Measurements from ENCODE around the gene GLIS1.

The GLIS1 gene

DNA sequence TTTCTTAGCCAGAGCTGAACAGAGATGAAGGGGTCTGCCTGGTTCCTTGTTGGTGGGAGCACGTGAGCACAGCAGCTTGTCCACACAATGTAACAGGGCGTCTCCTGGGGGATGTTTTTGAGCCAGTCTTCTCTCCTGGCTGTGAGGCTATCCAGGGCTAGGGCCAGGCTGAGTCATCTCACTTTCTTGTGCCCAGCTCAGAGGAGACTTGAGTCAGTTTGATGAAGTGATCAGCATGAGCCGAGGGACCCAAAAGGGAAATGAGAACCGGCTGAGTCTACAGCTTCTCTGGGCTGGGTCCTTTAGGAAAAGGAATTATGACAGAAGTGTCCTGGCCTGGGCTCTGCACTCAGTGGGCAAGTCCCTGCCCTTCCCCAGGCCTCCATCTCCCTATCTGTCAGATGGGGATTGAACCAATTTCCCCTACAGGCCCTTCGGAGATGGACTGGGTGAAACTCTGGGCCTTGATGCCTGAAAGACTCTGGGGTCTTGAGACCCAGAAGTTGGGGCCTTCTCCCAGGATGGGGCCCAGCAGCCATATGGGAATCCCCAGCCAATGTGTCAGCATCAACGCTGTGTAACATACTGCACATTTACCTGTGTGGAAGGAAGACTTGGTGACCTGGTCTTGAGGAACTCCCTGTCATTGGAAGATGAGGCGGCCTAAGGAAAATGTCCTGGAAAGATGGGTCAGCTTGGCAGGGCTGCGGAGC, 243.2 kb downstream of the GLIS1 start:
- no peak for DNase-seq (ENCODE audit: low read depth in 2 of 2)

DNA sequence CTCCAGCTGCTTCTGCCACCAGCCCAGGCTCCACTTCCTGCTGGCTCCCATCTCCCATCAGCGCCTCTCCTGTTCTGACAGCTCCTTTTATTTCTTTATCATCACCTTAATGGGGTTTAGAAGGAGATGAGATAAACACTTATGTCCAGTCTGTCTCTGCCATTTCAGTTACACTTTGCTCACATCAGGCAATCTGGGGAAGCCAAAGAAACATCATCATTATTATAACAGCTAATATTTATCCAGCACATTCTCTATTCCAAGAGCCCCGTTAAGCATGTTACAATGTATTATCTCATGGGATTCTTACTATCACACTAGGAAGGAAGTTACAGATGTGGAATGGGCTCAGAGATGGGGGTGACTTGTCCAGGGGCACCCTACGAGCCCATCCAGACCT, 248.6 kb downstream of the GLIS1 start:
- DNase-seq (ENCODE audit: low read depth in 2 of 2) = no peak

DNA sequence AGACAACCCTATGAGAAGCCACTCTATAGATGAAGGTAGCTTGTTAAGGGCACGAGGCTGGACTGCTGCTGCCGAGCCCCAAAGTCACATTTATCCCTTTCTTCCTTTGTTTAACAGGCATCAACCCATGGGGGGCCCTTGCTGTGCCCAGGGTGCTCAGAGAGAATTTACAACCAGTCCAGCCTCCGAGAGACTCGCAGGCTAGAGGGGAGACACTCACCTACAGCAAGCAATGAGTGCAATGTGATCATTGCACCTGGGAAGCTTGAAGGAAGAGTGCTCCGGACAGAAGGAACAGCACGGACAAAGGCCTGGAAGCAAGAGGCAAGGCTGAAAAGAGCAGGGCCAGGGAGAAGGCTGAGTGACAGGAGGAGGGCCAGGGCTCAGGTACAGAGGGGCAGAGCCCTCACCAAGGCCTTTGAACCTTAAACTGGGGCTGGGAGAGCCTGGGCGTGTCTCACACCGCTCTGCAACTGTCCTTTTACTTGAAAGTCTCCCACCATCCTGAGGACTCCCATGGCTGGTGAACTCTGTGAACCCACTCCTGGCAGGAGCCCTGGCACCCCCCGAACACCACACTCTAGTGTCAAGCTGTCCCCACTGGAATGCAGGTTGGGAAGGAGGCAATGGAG, 252.5 kb downstream of the GLIS1 start:
- no peak for DNase-seq (ENCODE audit: low read depth in 2 of 2)

DNA sequence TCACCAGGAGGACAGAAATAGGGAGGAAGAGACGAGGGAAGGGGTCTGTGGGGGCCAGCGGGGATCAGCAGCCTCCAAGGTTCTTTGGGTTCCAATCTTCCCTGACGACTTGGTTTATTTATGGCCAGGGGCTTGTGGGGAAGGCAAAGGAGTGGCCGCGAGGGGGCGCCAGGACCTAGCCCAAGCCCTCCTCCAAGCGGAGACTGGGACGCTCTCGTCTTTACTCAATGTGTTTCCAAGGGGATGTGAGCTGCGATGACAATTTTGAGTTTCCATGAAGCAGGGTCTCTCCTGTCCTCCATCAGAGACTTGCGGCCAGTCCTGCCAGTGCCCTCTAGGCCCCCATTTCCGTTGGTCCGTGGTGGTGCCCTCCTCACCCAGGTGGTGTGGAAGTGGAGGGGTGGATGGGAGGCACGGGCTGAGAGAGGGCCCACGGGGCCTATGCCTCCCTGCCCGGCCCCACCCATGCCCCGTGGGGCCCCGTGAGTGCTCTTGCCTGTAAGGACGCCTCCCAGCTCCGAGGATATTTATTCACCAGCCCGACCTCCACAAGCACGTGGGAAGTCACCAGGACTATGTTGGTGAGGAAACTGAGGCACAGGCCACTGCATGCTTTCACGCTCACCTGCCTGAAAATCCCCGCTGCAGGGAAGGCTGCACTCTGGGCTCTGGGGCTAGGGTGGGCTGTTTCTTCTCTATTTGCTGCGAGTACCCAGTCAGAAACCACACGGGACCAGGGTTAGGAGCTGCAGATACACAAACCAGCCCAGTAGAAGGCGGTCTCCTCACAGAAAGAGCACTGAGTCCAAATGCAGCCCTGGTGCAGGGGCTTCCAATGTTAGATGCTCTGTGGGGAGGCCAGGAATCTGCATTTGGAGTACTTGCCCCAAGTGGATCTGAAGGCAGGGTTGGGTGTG, 253.2 kb downstream of the GLIS1 start:
- DNase-seq (ENCODE audit: low read depth in 2 of 2) = peak; percentile 46 to 61

DNA sequence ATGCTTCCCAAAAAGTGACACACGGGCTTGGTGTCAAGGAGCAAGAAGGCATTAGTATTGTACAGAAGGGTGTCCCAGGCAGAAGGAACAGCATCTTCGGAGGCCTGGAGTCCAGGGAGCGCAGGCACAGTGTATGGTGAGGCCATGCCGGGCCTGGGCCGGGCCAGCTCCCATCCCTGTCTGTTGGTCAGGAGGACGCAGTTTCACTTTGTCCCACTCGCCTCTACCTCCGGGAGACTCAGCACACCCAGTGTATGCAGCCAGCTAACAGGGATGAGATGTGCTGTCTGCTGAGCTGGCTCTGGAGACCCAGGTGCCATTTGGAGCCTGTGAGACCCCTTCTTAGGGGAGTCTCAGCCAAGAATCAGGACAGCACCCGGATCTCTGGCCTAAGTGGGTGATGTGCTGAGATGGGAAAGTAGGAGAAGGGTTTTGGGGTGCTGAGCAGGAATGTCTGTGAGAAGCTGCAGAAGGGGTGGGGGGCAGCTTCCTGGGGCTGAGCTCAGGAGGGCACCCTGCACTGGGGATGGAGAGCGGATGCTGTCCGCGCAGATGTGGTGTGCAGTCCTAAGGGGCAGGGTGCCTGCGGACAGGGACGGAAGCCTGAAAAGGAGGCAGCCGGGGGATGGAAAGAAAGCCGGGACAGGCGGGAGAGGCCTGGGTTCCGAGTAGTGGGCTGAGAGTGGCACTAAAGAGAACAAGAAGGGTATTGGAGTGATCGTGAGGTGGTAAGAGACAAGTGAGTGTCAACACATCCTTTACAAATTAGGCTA, 254.1 kb downstream of the GLIS1 start:
- DNase-seq (ENCODE audit: low read depth in 2 of 2) = no peak

DNA sequence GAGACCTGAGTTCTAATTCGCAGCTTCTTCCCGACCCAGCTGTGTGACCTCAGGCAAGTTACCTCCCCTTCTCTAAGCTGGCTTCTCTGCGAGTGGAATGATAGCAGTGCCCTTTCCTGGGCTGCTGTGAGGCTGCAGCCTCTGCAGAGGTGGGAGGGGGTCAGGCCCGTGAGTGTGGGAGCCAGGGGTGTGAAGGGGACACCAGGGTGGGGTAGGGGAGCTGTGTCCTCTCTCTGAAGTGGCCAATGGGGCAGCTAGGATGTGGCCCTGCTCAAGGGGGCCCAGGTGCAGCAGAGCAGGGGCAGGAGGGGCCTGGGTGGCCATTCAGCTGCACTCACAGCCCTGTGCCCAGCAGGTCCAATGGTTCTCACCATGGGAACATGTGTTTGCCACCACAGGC, 255.3 kb downstream of the GLIS1 start:
- DNase-seq (ENCODE audit: low read depth in 2 of 2) = no peak

DNA sequence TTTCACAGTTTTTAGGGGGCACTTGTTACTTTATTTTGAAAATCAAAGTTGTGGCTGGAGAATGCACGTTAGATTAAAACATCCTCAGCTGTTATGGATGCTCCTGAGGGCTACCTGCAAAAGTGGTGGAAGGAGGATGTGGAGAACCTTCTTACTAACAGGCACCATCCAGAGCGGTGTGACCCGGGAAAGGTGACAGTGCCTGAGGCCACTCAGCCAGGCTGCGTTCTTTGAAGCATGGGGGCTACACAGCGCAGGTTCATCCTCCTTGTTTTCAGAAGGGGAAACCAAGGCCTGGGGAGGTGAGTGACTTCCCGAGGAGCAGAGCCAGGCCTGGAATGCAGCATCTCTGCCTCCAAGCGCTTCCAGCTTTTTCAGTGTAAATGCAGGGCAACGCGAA, 255.8 kb downstream of the GLIS1 start:
- DNase-seq (ENCODE audit: low read depth in 2 of 2) = no peak

DNA sequence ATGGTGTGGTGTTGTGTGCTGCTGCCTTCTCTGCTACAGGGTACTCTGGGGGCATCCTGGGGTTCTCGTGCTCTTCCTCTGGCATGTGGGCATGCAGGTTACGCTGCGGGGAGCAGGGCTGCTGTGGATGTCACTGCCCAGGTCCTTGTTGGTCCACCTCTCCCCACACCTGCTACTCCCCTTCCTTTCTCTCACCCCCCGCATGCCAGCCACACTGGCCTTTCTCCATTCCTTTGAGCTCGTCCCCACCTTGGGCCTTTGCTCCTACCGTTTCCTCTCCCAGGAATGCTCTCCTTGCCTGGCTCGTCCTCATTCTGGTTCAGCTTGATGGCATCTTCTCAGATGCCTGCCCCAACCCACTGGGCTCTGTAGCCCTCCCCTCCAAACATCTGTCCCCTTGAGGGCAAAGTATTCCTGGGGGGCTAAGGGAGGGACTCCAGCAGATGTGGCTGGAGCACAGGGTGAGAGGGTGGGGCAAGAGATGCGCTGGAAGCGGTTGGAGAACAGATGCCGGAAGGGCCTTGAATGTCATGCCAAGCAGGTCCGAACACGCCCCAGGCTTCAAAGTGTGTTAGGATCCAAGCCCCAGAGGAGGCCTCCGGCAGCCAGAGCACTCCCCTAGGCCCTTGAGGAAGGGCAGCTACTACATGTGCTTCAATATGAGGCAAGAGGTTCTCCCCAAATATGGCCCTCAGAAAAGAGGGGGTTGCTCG, 256.4 kb downstream of the GLIS1 start:
- no peak for DNase-seq (ENCODE audit: low read depth in 2 of 2)

DNA sequence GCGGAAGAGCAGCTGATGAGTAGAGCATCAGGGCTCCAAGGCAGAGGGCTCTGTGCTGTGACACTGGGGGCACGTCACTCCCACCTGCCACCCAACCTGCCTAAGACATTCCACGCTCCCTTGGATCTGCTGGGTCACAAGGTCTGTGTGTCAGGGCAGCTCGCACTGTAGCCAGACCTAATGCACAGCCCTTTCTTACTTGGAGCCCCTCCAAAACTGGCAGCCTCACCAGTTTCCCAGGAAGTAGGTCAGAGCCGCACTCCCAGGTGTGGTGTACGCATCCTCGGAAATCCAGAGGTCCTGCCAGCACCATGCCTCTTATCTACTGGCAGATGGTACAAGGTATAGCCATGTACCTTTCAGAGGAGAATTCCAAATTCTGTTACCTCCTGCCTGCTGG, 257.5 kb downstream of the GLIS1 start:
- no peak for DNase-seq (ENCODE audit: low read depth in 2 of 2)

DNA sequence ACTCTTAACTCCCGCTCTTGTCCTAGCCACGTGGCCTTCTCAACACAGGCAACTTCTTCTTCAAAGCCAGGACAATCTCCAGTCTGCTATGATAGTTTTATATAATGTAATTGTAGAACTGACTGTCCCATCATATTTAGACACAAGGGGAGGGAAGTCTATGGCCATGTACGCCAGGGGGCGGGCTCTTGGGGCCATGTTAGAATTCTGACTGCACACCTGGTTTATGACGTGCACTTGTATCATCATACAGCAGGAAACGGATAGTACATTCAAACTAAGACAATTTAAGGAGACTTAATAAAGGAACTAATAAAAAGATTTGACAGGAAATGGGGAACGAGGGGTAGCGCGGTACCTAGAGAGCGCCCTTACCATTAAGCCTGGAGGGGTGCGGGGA, 258.3 kb downstream of the GLIS1 start:
- no peak for DNase-seq (ENCODE audit: low read depth in 2 of 2)

DNA sequence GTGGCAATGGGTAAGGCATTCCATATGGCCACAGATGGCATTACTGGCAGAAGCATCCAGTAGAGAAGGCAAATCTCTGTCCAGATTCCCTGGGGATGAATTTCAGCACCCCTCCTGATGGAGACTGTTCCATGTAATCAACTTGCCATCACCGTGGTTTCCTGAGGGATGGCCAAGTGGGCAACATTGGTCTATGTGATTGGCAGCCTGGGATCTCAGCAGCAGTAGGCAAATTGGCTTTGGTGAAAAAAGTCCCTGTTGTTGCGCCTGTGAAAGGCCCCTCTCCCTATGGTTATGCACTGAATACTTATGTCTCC, 260.5 kb downstream of the GLIS1 start:
- DNase-seq (ENCODE audit: low read depth in 2 of 2) = no peak

DNA sequence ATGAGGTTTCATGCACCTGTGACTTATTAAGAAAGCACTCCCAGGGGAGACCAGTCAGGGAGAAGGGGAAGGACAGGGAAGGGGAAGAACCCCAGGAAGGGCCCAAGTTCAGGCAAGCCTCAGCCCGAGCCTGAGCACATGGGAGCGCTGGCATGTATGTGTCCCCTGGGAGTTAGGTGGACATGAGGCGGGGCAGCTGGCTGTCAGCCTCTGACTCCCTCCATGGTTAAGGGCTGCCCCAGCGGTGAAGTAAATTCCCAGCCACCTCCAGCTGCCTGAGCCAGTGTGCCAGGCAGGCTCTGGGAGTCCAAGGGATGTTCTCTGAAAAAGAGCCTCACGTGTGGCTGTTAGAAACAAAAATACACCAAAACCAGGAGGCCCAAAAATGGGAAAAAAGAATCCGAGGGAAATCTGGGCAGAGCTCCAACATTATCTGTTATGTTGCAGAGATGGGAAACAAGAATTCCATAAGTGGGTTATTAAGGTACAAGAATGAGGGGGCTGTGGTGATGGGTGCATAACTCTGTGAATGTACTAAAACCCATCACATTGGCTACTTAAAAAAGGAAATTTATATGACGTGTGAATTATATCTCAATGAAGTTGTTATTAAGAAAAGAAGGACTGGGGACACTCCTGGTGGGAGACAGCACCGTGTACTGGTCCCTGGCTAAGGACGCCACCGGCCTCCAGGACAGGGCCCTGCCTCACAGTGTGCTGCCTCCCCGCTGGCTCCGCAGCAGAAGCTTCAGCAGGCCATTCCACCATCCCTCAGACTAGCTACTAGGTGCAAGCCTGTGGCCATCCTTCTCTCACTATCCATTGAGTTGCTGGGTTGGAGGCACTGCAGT, 261.1 kb downstream of the GLIS1 start:
- DNase-seq (ENCODE audit: low read depth in 2 of 2) = no peak

DNA sequence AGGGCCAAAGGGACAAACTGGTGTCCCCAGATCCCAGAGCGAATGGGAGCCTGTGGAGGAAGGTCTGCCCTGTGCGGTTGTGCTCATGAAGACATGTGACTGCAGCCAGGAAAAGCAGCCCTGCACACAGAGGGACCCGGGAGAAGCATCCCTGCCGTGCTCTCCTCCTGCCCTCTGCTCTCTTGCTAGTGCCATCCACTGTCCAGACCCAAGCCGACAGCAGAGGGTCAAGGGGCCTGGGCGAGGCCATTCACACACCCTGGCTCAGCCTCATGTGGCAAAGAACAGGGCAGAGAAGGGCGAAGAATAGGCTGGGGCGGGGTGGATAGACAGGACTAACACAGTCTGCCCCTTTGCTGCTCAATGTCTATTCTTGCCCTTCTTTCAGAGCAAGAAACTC, 262.4 kb downstream of the GLIS1 start:
- DNase-seq (ENCODE audit: low read depth in 2 of 2) = no peak

DNA sequence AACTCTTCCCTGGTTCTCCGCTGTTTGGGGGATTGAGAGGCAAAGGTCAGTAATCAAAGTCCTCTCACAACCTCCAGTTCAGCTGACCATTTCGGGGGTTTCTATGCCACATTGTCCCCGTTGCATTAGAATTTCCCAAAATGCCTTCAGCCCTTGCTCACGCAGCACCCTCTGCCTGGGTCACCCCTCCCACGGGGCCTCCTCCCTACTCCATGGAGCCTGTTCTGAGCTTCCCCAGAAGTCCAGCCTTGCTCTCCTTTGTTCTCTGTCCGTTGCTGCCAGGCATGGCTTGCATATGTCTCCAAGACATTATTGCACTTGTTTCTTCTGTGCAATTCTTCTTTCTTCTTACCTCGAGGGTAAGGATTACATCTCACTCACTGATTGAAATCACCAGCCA, 263.3 kb downstream of the GLIS1 start:
- no peak for DNase-seq (ENCODE audit: low read depth in 2 of 2)

DNA sequence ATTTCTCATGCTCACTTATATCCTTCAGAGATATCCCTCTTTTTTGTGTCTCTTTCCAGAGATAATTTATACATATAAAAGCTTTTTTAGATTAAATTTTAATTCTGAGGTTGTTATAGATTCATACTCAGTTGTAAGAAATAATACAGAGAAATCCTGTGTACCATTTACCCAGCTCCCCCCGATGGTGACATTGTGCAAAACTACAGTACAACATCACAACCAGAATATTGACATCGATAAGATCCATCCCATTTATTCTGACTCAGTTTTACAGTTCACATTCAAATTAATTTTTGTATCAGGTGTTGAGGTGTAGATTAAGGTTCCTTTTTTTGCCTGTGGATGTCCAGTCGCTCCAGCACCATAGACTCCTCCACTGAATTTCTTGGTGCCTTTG, 265.5 kb downstream of the GLIS1 start:
- DNase-seq (ENCODE audit: low read depth in 2 of 2) = no peak

DNA sequence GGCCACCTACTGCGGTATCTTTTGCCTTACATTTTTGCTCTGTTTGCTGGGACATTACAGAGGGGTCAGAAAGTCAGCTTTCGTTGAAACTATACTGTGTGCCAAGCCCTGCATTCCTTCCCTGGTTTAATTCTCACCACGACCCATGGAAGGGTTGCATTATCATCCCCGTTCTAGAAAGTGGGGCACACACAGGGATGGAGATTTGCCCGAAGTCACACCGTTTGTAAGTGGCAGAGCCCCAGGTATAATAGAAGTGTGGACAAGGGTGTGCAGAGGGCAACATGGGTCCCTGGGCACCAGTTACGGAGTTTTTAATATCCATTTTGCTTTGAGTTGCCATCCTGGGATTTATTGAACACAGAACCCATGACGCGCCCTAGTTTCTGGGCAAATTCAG, 268.0 kb downstream of the GLIS1 start:
- DNase-seq (ENCODE audit: low read depth in 2 of 2) = no peak

DNA sequence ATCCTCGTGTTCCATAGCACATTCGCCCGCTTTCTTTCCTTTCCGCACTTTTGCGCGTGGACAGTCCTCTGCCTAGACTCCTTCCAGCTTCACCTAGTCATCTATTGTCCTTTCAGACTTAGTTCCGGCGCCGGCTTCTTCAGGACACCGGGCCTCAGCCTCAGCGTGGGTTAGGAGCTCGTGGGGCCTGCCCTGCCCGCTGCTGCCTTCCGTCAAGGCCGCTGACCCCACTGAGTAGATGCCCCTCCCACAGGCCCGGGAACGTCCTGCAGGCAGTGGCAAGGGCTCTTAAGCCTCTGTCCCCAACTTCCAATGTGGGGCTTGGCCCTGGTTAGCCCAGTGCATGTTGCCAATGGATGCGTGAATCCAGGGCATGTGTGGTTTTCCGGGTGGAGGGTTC, 268.4 kb downstream of the GLIS1 start:
- no peak for DNase-seq (ENCODE audit: low read depth in 2 of 2)

DNA sequence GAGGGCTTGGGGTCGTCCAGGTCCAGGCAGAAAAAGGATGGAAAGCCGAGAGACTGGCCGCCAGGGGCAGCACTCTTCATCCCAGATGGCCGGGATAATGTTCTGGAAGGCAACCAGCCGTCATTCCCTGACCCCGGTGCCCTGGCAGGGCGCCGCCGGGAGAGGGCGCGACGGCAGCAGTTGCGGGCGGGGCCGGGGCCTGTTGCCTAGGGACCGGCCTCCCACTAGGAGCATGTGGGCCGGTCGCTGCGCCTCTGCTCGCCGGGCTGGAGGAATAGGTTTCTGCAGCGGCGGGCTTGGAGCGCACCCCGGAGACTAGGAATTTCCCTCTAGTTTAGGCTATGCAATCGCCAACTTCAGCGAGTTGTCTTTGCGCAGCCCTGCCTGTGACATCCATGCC, 268.8 kb downstream of the GLIS1 start:
- no peak for DNase-seq (ENCODE audit: low read depth in 2 of 2)

DNA sequence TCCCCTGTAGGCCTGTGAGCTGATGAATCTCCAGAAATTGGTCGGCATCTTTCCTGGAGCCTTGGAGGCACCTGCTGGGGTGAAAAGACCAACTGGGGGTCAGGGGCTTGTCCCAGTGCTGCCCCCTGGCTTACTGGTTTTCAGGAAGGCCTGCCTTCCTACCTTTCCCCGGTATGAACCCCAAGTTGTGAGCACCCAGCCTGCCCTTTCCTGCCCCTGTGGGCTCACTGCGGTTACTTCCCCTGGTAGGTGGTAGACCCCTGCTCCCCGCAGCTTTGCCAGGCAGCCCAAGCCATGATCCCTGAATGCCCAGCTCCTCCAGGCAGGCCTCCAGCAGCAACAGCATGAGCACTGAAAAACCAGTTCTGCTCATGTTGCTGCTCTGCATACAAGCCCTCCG, 269.6 kb downstream of the GLIS1 start:
- no peak for DNase-seq (ENCODE audit: low read depth in 2 of 2)

DNA sequence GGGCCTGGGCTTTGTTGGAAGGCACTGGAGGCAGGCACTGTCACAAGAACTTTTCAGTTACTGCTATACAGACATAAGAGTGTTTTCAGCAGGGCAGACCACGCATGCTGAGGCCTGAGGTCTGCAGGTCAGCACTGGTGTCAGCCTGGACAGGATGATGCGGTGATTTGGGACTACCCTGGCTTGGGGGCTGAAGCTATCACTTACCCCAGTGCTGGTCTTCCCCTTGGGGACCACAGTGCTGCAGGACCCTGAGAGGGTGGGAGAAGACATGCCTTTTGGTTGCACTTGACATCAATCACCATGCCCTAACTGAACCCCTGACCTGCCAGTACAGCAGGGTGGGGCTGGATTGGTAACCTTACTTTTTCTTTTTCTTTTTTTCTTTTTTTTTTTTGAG, 270.6 kb downstream of the GLIS1 start:
- DNase-seq (ENCODE audit: low read depth in 2 of 2) = no peak

DNA sequence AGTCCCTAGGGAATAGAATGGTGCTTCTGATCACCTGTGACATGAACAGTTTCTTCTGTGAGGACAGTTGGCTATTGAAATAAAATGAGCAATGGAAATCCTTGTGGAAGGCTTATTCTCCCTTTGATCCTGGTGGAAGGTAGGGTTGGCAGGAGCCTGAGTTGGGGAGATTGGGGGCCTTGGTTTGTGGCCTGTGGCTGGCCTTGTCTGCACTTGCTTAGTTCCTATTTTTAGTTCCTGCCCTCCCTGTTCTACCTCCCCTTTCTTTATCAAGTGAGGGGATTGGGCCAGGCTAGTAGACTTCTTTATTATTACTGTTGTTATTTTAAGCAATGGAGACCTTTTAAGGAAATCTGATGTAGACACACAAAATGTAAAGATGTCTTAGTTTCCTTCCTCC, 271.6 kb downstream of the GLIS1 start:
- no peak for DNase-seq (ENCODE audit: low read depth in 2 of 2)

Measured in activated CD4-positive, alpha-beta T cell treated with anti-CD3 and anti-CD28 coated beads for 24 hours (primary cell).